Amniotic stem cell (primary cell): Measurements from ENCODE around the gene KIAA1328.
"Not testable (repeated sequence)": the region's sequence is repeated elsewhere in the genome, so short reads cannot be mapped to it uniquely, and the experiment has no call there.

Experiments
- DNase-seq: peaks from one replicate; lab custom pipeline; 2025; lab: John Stamatoyannopoulos, UW

Gene KIAA1328

DNA sequence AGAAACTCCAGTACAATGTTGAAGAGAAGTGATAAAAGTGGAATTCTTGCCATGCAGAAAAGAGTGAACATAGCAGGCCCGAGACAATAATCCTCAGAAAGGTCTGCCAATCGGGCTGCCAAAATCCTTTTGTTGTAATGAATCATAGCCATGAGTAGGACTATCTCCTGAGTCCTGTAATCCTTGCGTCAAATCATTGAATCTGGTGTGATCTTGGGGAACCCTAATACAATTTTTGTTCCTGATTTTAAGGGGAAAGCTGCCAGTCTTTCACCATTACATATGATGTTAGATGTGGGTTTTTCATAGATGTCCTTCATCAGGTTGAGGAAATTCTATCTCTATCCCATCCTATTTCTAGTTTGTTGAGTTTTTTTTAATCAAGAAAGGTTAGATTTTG is 2.4 kb upstream of the KIAA1328 start:
- no peak for DNase-seq

DNA sequence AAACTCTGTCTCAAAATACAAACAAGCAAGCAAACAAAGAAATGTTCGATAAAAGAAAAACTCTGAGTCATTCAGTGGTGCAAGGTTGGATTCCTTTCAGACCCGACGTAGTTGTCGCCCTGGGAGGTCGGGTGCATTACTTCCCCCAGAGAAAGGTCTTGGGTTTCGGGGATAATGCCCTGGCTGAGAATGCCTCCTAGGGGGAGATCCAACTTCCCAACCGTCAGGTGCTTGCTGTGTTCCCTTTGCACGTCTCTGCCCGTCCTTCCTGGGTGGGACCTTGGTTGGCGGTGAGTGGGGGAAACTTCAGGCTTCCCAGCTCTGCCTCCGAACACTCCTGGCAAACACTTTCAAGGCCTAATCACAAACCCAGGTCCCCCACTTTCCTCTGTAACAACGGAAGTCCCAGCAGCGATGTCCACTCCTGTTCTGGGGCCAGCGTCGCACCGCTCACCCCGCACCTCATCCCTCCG is 734 bp upstream of the KIAA1328 start:
- no peak for DNase-seq

DNA sequence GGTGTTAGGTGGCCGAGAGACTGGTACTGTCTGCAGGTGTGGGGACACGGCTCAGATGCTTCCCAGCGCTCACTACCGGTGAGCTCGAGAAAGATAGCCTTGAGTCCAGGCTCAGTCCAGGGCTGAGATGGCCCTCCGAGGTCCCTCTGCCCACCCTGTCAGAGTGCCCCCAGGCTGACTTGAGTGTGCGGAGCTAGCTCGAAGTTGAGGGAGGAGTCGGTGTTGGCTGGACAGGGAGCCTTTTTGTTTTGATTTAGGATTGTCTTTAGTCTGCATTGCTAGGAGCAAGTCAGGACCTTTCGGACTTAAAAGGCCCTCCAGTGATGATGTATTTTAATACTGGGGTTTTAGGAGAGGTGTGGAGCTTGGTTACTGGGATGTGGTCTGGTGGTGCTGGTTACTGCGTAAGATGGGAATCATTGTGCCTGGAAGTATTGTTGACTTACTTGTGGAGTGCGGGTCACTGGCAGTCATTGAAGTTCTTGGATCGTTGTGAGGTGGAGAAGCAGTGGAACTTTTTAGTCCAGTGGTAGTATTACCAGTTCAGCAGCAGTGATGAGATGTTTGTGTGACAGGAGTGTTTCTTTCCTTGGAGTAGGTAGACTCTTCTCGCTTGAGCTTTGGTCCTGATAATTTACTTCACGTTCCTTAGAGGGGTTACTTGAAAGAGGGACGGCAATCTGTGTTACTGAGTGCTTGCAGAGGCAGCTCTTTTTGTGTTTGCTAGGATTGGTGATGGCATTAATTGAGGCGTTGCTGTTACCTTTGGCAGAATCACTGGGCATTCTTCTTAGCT is 633 bp downstream of the KIAA1328 start:
- no peak for DNase-seq

- no peak for DNase-seq
These were observed 1.2 kb downstream of the KIAA1328 start for GRCh38 chr18:36830158-36830495.

GRCh38 chr18:36831139-36831538 is 2.2 kb downstream of the KIAA1328 start:
- DNase-seq = no peak

- no peak for DNase-seq
These were observed 4.2 kb downstream of the KIAA1328 start for GRCh38 chr18:36833120-36833519.

- DNase-seq = no peak
These were observed 7.0 kb downstream of the KIAA1328 start for GRCh38 chr18:36835927-36836326.

GRCh38 chr18:36839835-36840234 is 10.9 kb downstream of the KIAA1328 start:
- DNase-seq = no peak

DNA sequence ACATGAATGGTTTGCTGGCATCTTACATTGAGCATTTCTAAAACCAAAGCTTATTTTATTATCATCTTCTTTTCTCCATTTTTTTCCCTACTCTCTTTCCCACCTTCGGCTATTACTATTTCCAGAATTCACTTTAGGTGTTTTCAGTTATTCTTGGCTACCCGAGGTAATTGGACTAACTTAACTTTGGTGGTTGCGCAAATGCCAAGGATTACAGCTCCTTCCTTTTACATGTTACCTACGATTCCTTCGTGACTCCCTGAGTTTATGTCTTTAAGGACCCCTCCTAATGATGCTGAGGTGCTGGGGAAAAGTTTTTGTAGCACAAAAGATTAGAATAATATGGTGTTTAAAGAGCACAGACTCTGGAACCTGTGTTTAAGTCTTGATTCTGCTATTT is 14.3 kb downstream of the KIAA1328 start:
- DNase-seq = no peak

DNA sequence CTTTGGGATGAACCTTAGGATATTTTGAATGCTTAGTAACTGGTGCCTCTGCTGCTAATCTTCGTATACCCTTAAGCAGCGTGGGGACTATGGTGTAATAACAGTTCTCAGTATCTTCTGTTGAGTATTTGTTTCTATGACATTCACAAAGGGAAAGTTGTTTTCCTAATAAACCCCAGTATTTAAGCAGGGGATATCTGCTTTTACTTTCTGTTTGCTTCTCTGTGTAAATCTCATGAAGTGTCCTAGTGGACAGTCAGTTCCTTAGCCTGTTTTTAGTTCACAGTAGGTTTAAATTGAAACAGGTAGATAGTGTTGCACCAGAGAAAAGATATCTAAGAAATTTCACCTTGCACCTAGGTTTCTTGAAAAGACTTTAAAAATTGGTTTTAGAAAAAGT is 14.9 kb downstream of the KIAA1328 start:
- DNase-seq = no peak

- DNase-seq = no peak
These were observed 19.7 kb downstream of the KIAA1328 start for GRCh38 chr18:36848609-36849008.

- no peak for DNase-seq
These were observed 20.5 kb downstream of the KIAA1328 start for GRCh38 chr18:36849288-36850006.

GRCh38 chr18:36850527-36851201 is 21.7 kb downstream of the KIAA1328 start:
- peak; percentile 79 for DNase-seq

GRCh38 chr18:36851202-36851590 is 22.3 kb downstream of the KIAA1328 start:
- no peak for DNase-seq

GRCh38 chr18:36856815-36857214 is 27.9 kb downstream of the KIAA1328 start:
- no peak for DNase-seq

GRCh38 chr18:36862182-36862581 is 33.3 kb downstream of the KIAA1328 start:
- DNase-seq = no peak

- DNase-seq = no peak
These were observed 38.1 kb downstream of the KIAA1328 start for GRCh38 chr18:36867056-36867455.

- no peak for DNase-seq
These were observed 42.9 kb downstream of the KIAA1328 start for GRCh38 chr18:36871801-36872200.

- no peak for DNase-seq
These were observed 43.4 kb downstream of the KIAA1328 start for GRCh38 chr18:36872329-36872728.

- DNase-seq = not testable (repeated sequence)
These were observed 44.9 kb downstream of the KIAA1328 start for GRCh38 chr18:36873826-36874225.

DNA sequence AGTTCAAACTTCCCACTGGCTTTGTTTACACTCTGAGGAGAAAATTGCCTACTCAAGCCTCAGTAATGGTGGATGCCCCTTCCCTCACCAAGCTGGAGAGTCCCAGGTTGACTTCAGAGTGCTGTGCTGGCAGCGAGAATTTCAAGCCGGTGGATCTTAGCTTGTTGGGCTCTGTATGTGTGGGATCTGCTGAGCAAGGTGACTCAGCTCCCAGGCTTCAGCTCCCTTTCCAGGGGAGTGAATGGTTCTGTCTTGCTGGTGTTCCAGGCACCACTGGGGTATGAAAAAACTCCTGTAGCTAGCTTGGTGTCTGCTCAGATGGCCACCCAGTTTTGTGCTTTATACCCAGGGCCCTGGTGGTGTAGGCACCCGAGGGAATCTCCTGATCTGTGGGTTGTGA is 50.9 kb downstream of the KIAA1328 start:
- not testable (repeated sequence) for DNase-seq

- DNase-seq = no peak
These were observed 57.1 kb downstream of the KIAA1328 start for GRCh38 chr18:36885981-36886380.

DNA sequence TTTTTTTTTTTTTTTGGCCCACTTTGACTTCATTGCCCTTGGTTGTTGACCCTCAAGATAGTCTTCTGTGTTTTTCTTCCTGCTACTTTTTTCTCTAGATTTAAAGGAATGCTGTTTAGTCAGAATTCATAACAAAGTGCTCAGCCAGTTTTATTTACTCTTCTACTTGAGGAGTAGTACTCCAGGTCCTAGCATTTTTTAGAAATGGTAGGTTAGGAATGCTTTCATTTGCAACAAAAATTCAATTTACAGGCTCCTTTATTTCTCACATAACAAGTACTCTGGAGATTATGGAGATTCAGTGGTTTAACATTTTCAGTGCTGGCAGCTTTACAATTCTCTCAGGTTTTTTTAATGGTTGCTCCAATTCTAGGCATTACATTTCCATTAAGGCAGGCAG is 58.2 kb downstream of the KIAA1328 start:
- DNase-seq = no peak
